ENCODE data around the gene MIEF2.

Gene MIEF2

GRCh38 chr17:18246109-18246725 is 14.2 kb upstream of the MIEF2 start:
- no peak overlapping the region for H3K27ac Mint-ChIP-seq
- ATAC-seq (replicated peaks), result no peak
- no peak for DNase-seq
- no peak overlapping the region for H3K4me3 Mint-ChIP-seq
- no peaks in the 10 kb centered on the region for H3K27me3 Mint-ChIP-seq
- no peaks in the 10 kb centered on the region for H3K9me3 Mint-ChIP-seq
- H3K4me1 Mint-ChIP-seq, result peaks cover 9 to 13% of the 10 kb centered on the region in 2 donors
- H3K36me3 Mint-ChIP-seq, result peaks cover 46 to 55% of the 10 kb centered on the region in 2 donors

- no peaks in the 10 kb centered on the region for H3K9me3 Mint-ChIP-seq
- H3K36me3 Mint-ChIP-seq, result peaks cover 54 to 59% of the 10 kb centered on the region in 2 donors
- peak overlapping the region; percentile 66 for H3K27ac Mint-ChIP-seq
- H3K4me3 Mint-ChIP-seq, result peak overlapping the region in 1 of 2 donors; percentile 46
- DNase-seq (no peak), ATAC-seq (replicated peaks) (peak; percentile 55 to 66)
- H3K4me1 Mint-ChIP-seq, result peaks cover 9 to 13% of the 10 kb centered on the region in 2 donors
- no peaks in the 10 kb centered on the region for H3K27me3 Mint-ChIP-seq
Observed at GRCh38 chr17:18246880-18247612, 13.4 kb upstream of the MIEF2 start.

GRCh38 chr17:18247613-18248001 is 12.9 kb upstream of the MIEF2 start:
- H3K27ac Mint-ChIP-seq, result no peak overlapping the region
- no peak for ATAC-seq (replicated peaks)
- H3K4me1 Mint-ChIP-seq, result peaks cover 9 to 13% of the 10 kb centered on the region in 2 donors
- DNase-seq, result no peak
- no peak overlapping the region for H3K4me3 Mint-ChIP-seq
- no peaks in the 10 kb centered on the region for H3K27me3 Mint-ChIP-seq
- peaks cover 58 to 62% of the 10 kb centered on the region in 2 donors for H3K36me3 Mint-ChIP-seq
- no peaks in the 10 kb centered on the region for H3K9me3 Mint-ChIP-seq

GRCh38 chr17:18248300-18248731 is 12.1 kb upstream of the MIEF2 start:
- Mint-ChIP-seq H3K36me3 (peaks cover 64 to 65% of the 10 kb centered on the region in 2 donors), H3K9me3 (no peaks in the 10 kb centered on the region), H3K27me3 (no peaks in the 10 kb centered on the region), H3K4me1 (peaks cover 9 to 13% of the 10 kb centered on the region in 2 donors), H3K4me3 (no peak overlapping the region), H3K27ac (peak overlapping the region; percentile 86)
- ATAC-seq (replicated peaks), result peak; percentile 79 to 87
- DNase-seq, result peak; percentile 40

GRCh38 chr17:18248811-18249210 is 11.7 kb upstream of the MIEF2 start:
- H3K4me1 Mint-ChIP-seq, result peaks cover 9 to 13% of the 10 kb centered on the region in 2 donors
- no peak for ATAC-seq (replicated peaks)

GRCh38 chr17:18250259-18250658 is 10.2 kb upstream of the MIEF2 start:
- H3K4me1 Mint-ChIP-seq, result peaks cover 9 to 13% of the 10 kb centered on the region in 2 donors
- H3K4me3 Mint-ChIP-seq, result no peak overlapping the region
- no peaks in the 10 kb centered on the region for H3K9me3 Mint-ChIP-seq
- DNase-seq (no peak), ATAC-seq (replicated peaks) (no peak)
- H3K36me3 Mint-ChIP-seq, result peaks cover 72 to 79% of the 10 kb centered on the region in 2 donors
- H3K27me3 Mint-ChIP-seq, result no peaks in the 10 kb centered on the region
- no peak overlapping the region for H3K27ac Mint-ChIP-seq

More at GRCh38 chr17:18248811-18249210, 11.7 kb upstream of the MIEF2 start:
- Mint-ChIP-seq H3K27ac (no peak overlapping the region), H3K27me3 (no peaks in the 10 kb centered on the region), H3K36me3 (peaks cover 66 to 69% of the 10 kb centered on the region in 2 donors), H3K4me3 (no peak overlapping the region), H3K9me3 (no peaks in the 10 kb centered on the region)
- DNase-seq, result no peak

GRCh38 chr17:18250708-18251107 is 9.8 kb upstream of the MIEF2 start:
- peaks cover 68 to 77% of the 10 kb centered on the region in 2 donors for H3K36me3 Mint-ChIP-seq
- H3K27me3 Mint-ChIP-seq, result no peaks in the 10 kb centered on the region
- no peaks in the 10 kb centered on the region for H3K9me3 Mint-ChIP-seq
- no peak for DNase-seq
- no peak overlapping the region for H3K4me3 Mint-ChIP-seq
- H3K4me1 Mint-ChIP-seq, result peaks cover 9 to 13% of the 10 kb centered on the region in 2 donors
- no peak for ATAC-seq (replicated peaks)
- H3K27ac Mint-ChIP-seq, result no peak overlapping the region

- Mint-ChIP-seq H3K27ac (no peak overlapping the region), H3K4me1 (peaks cover 9 to 16% of the 10 kb centered on the region in 2 donors), H3K9me3 (no peaks in the 10 kb centered on the region), H3K36me3 (peaks cover 65 to 74% of the 10 kb centered on the region in 2 donors), H3K27me3 (no peaks in the 10 kb centered on the region), H3K4me3 (no peak overlapping the region)
- DNase-seq (no peak), ATAC-seq (replicated peaks) (no peak)
Observed at GRCh38 chr17:18251204-18251603, 9.3 kb upstream of the MIEF2 start.

- no peak overlapping the region for H3K4me3 Mint-ChIP-seq
Observed at GRCh38 chr17:18252160-18252559, 8.3 kb upstream of the MIEF2 start.

GRCh38 chr17:18253187-18253884 is 7.1 kb upstream of the MIEF2 start:
- Mint-ChIP-seq H3K36me3 (peaks cover 50 to 68% of the 10 kb centered on the region in 2 donors), H3K4me3 (no peak overlapping the region)

More at GRCh38 chr17:18252160-18252559, 8.3 kb upstream of the MIEF2 start:
- DNase-seq (no peak), ATAC-seq (replicated peaks) (no peak)
- H3K36me3 Mint-ChIP-seq, result peaks cover 59 to 71% of the 10 kb centered on the region in 2 donors
- H3K9me3 Mint-ChIP-seq, result no peaks in the 10 kb centered on the region
- H3K27me3 Mint-ChIP-seq, result no peaks in the 10 kb centered on the region
- peaks cover 11 to 25% of the 10 kb centered on the region in 2 donors for H3K4me1 Mint-ChIP-seq
- peak overlapping the region; percentile 14 for H3K27ac Mint-ChIP-seq

GRCh38 chr17:18253947-18254821 is 6.3 kb upstream of the MIEF2 start:
- H3K27ac Mint-ChIP-seq, result no peak overlapping the region
- peaks cover 13 to 24% of the 10 kb centered on the region in 2 donors for H3K4me1 Mint-ChIP-seq

More at GRCh38 chr17:18253187-18253884, 7.1 kb upstream of the MIEF2 start:
- H3K27ac Mint-ChIP-seq, result no peak overlapping the region
- no peaks in the 10 kb centered on the region for H3K9me3 Mint-ChIP-seq
- ATAC-seq (replicated peaks) (no peak), DNase-seq (no peak)
- peaks cover 10 to 30% of the 10 kb centered on the region in 2 donors for H3K4me1 Mint-ChIP-seq
- H3K27me3 Mint-ChIP-seq, result no peaks in the 10 kb centered on the region

GRCh38 chr17:18254888-18255649 is 5.4 kb upstream of the MIEF2 start:
- no peak overlapping the region for H3K4me3 Mint-ChIP-seq
- no peak for DNase-seq
- no peak for ATAC-seq (replicated peaks)
- H3K4me1 Mint-ChIP-seq, result peaks cover 17 to 27% of the 10 kb centered on the region in 2 donors
- H3K27ac Mint-ChIP-seq, result no peak overlapping the region
- no peaks in the 10 kb centered on the region for H3K9me3 Mint-ChIP-seq
- H3K27me3 Mint-ChIP-seq, result no peaks in the 10 kb centered on the region
- H3K36me3 Mint-ChIP-seq, result peaks cover 37 to 55% of the 10 kb centered on the region in 2 donors

More at GRCh38 chr17:18253947-18254821, 6.3 kb upstream of the MIEF2 start:
- DNase-seq (no peak), ATAC-seq (replicated peaks) (no peak)
- Mint-ChIP-seq H3K4me3 (no peak overlapping the region), H3K36me3 (peaks cover 43 to 61% of the 10 kb centered on the region in 2 donors), H3K27me3 (no peaks in the 10 kb centered on the region), H3K9me3 (no peaks in the 10 kb centered on the region)

- Mint-ChIP-seq H3K36me3 (peaks cover 27 to 42% of the 10 kb centered on the region in 2 donors), H3K9me3 (no peaks in the 10 kb centered on the region), H3K27me3 (no peaks in the 10 kb centered on the region), H3K27ac (no peak overlapping the region), H3K4me1 (peaks cover 19 to 38% of the 10 kb centered on the region in 2 donors), H3K4me3 (no peak overlapping the region)
- ATAC-seq (replicated peaks) (no peak), DNase-seq (no peak)
Observed at GRCh38 chr17:18256351-18256750, 4.1 kb upstream of the MIEF2 start.

Data from stimulated activated naive B cell treated with anti-CD40 and anti-IgM and Interleukin-4, amounts not matched to agents 10 μg/mL and 1 μg/mL and 100 μg/mL, for 72 hours (primary cell).